HK-2 (cell line): ENCODE results near the gene C1D.

ENCODE experiments used
- DNase-seq: peaks from one replicate; pipeline ENCODE4 v3.0.0-alpha.2; 2018; ENCODE audit not compliant: unreplicated experiment

The C1D gene

DNA sequence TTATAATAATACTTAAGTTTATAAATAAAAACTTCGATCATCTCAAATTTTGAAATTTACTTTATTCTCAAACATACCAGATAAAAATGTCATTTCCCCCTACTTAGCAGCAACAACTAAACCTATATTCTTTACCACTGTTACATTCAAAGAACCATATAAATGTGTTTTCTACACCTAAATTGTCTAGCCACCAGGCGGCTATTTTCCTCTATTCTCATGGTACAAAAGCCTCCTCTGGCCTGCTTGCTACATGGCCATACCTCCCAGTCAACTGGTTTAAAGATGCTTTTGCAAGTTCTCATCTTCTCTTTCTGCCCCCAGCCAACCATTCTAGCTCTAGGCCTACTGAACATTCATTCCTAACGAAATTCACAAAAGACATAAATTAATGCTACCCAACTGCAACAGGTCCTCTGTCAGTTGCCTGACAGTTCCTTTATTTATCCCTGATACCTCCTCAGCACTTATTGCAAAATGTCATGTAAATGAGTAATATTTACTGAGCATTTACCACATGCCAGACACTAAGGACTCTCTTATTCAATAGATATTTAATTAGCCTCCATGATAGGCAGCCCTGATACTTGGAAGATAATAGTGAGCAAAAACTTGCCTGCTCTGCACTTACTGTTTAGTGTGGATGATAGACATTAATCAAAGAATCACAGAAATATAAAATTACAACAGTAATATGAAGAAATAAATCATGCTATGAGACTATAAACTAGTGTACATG, 5.0 kb downstream of the C1D start:
- no peak for DNase-seq

GRCh38 chr2:68052717-68053422, 9.9 kb downstream of the C1D start:
- DNase-seq, result no peak

DNA sequence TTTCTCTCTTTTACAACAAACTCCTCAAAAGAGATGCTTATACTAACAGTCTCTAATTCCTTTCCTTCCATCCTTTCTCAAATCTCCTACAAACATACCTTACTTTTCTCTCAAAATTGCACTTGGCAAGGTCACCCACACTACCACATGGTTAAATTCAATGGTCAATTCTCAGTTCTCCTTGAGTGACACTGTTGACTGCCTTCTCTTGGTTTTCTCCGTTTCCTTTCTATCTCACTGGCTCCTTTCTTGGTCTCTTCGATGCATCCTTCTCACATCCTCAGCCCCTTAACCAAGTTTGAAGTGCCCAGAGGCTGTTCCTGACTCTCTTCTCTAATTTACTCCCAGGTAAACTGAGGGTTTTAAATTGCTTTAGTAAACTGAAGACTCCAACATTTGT, 12.5 kb downstream of the C1D start:
- no peak for DNase-seq

DNA sequence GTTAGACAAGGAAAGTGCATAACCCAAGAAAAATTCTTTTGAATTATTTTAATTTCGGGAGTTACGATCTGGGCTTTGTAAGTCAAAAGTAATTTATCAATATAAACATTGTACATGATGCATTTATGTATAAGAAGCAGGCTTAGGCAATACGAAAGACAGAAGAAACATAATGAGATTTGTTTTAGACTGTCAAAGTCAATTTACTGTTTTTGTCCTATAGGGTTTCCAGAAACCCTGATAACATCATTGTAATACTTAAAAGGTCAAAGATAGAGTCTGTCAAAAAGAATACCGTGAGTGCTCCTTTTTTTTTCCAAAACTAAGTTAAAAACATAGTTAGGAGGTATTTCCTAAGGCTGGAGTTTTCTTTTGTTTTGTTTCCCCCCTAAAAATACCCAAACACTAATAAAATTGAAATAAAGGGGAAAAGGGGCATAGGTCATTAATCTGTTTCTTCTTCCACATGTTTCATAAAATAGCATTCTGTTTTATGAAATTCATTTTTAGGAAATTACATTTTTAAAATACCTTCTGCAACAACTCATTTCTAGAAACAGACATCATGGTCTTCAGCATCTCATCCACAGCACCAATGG, 16.1 kb downstream of the C1D start:
- no peak for DNase-seq

DNA sequence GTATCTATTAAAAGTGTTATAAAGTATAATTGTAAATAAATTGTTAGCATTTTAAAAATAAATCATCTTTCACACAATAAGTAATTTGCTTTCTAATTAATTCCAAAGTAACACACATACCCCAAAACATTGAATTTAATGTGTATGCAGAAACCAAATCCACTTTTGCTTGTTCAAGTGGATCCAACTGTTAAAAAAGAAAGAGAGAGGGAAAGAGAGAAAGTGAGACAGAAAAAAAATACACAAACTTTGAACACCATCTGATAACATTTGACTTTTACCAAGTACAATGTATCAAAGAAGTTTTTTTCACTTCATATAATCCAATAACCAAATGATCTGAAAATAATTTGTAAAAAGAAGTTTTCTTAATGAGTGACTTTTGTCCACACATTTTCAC, 16.6 kb downstream of the C1D start:
- no peak for DNase-seq

DNA sequence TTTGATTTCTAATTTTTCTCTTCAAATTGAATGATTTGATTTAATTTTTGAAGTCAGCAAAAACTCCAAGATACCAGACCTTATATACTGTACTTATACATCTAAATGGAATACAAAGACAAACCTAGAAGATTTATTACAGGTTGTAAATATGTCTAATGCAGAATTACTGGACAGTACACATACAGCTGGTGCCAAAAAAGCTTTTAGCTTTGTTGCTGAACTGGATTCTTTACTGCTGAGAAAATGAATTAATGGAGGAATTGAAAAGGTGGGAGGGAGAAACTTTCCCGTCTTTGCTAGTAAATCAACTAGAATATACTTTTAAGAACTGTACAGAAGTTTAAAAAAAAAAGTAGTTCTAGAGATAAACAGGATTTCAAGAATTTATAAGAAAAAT, 17.5 kb downstream of the C1D start:
- DNase-seq, result no peak

DNA sequence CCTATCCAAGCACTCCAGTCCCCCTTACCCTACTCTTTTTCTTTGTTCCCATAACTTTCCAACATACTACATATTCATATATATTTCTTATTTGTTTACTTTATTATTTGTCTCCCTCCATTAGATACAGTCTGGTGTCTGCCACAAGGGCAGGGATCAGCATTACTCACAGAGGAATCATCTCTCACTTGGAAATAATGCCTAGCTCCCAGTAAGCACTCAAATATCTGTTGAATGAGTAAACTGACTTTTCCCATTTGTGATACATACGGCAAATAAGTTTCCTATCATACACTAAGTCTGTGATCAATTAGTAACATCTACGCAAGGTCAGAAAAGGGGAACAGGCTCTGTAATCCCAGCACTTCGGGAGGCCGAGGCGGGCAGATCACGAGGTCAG, 18.7 kb downstream of the C1D start:
- DNase-seq, result no peak

DNA sequence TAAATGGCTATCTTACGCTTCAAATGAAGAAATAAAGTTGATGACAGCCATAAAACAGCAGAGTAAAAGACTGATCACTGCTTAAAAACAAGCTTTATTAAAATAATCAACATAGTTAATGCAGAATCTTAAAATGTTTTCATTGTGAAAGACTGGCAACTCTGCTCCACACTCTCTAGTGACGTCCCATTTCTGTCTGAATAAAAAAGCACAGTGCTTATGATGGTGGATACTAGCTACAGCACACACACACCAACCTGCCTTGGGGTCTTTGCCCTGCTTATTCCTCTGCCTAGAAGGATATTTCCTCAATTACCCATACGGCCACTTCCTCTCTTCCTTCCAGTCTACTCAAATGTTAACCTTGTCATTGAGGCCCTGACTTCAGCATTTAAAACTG, 19.1 kb downstream of the C1D start:
- no peak for DNase-seq

DNA sequence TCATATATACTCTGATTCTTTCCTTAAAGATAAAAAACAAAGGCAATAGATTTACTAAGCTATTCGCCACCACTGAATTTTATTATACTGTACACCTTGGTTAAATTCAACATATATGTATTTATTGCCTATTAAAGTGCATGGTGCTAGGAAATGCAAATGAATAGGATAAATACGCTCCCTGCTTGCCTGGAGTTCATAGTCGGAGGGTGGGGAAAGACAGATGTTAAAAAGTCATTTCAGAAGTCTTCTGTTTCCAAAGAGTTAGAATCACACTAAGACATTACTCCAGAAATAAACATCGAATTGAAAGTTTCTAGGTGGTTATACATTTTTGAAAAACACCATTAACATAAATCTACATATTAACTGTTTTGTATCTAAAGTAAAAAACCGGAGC, 19.8 kb downstream of the C1D start:
- no peak for DNase-seq

DNA sequence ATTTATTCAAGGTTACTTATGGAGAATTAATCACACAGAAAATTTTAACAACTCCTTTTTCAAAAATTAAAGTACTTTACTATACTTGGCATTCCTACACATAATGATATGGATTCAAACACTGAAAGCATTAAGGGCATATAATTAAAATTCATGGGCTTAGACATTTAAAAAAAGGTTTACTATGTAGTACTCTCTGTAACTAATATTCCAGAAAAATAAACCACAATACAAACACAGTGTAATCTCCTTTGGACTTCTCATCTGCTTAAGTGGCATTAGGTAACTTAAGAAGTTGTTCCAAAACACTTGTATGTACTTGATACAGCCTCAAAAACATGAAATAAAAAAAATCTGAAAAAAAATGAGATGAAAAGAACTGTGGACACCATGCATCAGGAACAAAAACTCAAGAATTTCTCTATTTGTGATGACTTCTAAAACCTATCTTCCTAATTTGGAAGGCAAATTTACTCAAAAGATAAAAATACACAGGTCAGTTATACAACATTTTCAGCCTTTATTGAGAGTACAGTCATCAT, 21.0 kb downstream of the C1D start:
- no peak for DNase-seq

DNA sequence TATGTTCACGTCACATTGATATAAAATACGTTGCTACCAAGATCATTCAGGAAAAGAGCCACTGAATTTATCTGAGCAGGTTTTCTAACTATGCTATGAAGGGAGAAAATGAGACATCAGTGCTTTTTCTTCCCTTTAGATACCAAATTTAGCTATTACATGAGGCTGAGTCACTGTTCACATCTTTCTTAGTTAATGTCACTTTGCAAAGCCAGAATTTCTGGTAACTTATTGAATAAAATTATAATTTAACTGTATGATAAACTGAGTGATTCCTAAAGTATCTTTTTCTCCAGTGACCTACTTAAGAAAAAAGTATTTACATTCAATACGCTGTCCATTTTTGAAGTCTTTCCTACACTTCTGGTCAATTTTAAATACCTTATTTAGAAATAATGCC, 22.7 kb downstream of the C1D start:
- no peak for DNase-seq

- no peak for DNase-seq
These were observed 23.5 kb downstream of the C1D start for GRCh38 chr2:68039317-68039716.

DNA sequence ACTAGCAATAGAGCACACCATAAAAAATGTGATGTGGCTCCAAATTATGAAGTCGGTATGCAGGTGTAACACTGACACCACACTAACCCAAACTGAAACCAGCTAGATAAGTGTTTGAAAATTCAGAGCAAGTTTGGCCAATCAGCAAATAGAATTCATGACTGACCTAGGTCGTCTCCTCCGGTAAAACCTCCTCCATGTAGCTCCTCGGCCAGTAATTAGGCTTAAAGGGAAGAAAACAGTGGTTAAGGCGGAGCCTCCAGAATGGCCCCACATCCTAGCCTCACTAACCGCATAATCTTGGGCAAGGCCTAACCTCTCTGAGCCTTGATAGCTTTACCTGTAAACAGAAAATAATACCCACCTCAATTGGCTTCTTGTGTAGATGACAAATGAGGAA, 30.1 kb downstream of the C1D start:
- DNase-seq, result no peak

DNA sequence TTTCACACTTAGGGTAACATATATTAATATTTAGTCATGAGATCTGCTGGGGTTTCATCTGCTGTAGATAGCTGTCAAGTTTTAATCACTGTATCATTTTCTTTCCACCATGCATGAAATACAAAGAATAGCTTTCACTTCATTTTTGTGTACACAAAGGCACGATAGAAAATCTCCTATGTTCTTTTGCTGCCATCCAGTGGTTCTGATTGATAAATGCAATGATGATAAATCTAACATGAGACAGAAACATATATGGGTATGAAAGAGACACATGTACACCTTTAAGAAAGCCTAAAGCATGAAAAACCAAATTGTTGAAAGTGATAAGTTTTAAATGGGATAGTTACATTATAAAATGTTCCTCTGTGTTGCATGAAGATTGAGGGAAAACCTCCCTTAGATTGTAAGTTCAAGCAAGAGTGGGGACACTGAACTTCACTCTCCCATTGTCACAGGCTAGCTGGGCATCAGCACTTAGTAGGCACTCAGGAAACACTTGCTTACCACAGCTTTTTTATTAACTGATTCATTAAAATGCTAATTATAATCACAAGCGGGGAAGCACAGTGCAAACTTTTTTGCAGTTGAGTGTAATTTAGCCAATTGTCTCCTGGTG, 31.2 kb downstream of the C1D start:
- DNase-seq, result no peak

DNA sequence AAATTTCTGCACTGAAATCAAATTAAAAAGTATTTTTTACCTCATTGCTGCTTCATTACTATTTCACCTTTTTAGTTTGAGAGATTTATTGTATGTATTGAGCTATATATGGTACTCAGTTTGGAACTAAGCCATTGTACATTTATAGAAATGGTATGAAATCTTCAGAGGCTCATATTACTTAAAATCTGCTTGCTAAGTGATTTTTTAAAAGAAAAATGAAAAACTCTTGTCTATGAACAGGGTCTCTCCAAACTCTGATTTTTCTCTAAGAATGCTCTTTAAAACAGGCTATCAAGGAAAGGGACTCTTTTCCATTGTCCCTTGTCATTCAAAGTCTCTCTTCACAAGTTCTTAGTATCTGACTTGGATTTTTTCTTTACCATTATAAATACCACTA, 31.8 kb downstream of the C1D start:
- no peak for DNase-seq

DNA sequence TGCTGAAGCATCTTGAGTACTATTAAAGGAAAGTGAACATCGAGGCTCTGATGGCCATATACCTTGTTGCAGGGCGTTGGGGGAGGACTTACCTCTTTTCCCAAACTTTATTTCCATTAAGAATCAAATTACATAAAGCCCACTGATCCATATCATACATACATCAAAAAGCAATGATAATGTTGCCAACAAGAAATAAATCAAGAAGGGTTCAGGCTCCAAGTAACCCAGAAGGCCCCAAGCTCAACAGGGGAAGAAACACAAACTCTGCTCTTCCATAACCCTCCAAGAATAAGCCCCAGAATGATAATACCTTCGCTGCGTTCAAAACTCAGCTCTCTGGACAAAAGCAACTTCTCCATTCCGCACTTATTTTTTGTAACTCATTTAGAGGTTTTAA, 32.3 kb downstream of the C1D start:
- DNase-seq, result no peak

GRCh38 chr2:68027959-68028358, 34.8 kb downstream of the C1D start:
- DNase-seq, result no peak

DNA sequence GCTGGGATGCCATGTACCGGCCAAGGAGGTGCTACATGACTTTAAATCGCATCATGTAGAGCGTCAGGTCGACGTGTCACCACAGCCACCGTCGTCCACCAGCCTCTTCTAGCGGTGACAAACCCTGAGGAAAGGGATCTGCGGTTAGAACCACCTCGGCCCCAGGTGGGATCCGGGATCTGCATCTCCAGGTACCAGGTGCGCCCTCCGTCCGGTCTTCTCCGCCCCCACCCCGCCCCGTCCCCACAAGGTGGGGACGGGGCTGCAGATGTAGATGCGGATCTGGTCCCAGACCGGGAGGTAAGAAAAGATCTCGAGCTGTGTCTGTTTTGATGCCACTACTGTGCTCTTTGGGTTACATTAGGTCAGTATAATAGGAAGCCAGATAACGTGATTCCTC, 38.4 kb downstream of the C1D start:
- no peak for DNase-seq

DNA sequence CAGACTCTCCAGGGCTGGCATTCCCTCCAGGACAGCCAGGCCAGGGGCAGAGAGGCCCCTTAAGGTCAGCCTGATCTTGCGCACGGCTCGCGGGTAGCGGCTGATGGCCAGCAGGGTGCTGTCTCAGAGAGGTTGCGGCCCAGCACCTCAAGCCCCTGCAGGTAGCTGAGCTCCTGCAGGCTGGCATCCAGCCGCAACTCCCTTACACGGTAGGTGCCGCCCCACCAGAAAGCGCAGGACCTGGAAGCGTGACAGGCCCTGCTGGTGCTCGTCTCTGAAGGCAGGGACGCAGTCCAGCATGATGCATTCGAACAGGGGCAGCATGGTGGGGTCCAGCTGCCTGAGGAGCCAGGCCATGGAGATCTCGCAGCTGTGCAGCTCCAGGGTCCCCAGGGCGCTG, 38.9 kb downstream of the C1D start:
- no peak for DNase-seq

DNA sequence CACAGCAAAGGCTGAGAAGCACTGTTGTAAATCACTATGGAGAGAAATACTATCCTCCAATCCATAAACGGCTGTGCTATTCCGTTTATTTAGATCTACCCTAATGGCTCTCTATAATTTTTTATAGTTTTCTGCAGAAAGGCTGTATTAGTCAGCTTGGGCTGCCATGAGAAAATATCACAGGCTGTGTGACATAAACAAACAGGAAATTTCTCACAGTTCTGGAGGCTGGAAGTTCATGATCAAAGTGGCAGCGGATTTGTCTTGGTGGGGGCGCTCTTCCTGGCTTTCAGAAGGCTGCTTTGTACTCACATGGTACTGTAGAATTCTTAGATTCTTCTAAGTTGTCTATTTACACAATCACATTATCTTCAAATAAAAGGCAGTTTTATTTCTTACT, 44.1 kb downstream of the C1D start:
- no peak for DNase-seq

DNA sequence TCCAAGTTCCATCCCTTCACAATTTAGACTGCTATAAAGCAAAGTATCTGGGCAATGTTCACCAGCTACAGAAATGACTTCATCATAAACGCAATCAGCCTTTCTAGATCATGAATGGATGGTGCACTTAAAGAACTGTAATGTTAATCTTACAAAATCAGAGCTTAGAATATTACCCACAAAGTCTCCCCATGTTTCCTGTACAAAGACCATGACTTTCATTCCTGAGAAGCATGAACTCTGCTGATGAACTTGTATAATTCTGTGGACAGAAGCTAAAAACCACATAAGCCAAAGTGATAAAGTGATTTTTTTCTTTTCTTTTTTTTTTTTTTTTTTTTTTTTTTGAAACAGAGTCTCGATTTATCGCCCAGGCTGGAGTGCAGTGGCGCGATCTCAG, 53.3 kb downstream of the C1D start:
- no peak for DNase-seq

- no peak for DNase-seq
These were observed 62.5 kb downstream of the C1D start for GRCh38 chr2:68000170-68000825.
